Measurements from ENCODE around the gene LMX1B. TPM values are rescaled to one million over a fixed set of nuclear protein-coding genes. Genes with fewer than 3 reads are reported as not detected.
"Not testable (repeated sequence)": the region's sequence is repeated elsewhere in the genome, so short reads cannot be mapped to it uniquely, and the experiment has no call there.

The LMX1B gene
- total and polyA plus RNA-seq, 8 donors: 0.20 TPM; not detected in 7

DNA sequence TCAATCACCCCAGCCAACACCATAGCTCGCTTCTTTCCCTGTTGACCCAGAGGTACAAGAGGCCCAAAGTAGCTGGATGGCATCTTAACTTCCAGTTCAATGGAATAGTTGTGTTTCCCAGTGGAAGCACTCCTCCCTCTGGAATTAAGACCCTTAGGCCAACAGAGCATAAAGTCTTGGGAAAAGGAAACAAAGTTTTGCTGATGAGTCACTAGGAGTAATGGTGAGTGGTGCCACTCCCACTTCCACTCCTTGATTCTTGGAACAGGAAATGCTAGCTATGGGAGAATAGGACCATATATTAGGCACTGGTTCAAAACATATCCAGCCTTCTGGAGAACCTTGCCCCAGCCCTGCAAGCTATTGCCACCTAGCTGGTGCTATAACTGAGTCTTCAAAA, 44.7 kb upstream of the LMX1B start:
- TF ChIP-seq POLR2AphosphoS5 (IDR thresholded peaks at IDR 0.05): no peak
- TF ChIP-seq, protein P1, sequence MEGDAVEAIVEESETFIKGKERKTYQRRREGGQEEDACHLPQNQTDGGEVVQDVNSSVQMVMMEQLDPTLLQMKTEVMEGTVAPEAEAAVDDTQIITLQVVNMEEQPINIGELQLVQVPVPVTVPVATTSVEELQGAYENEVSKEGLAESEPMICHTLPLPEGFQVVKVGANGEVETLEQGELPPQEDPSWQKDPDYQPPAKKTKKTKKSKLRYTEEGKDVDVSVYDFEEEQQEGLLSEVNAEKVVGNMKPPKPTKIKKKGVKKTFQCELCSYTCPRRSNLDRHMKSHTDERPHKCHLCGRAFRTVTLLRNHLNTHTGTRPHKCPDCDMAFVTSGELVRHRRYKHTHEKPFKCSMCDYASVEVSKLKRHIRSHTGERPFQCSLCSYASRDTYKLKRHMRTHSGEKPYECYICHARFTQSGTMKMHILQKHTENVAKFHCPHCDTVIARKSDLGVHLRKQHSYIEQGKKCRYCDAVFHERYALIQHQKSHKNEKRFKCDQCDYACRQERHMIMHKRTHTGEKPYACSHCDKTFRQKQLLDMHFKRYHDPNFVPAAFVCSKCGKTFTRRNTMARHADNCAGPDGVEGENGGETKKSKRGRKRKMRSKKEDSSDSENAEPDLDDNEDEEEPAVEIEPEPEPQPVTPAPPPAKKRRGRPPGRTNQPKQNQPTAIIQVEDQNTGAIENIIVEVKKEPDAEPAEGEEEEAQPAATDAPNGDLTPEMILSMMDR (IDR thresholded peaks at IDR 0.05): no peak
- TF ChIP-seq POLR2A (IDR thresholded peaks at IDR 0.05): no peak
- TF ChIP-seq EP300 (IDR thresholded peaks at IDR 0.05): no peak
- peaks cover 0 to 33% (median 8%) of the 10 kb centered on the region in 3 donors for H3K27me3 ChIP-seq
- no peaks in the 10 kb centered on the region for H3K9me3 ChIP-seq
- intact Hi-C loops (cut with DNase I; ENCODE audit: low total_unique reads): no loop called here
- H3K27ac ChIP-seq: no peak overlapping the region
- no peak overlapping the region for H3K4me3 ChIP-seq
- 93 to 100% (median 100%) methylated on average over 1 of the region's 1 CpG for WGBS, 5 donors
- H3K4me1 ChIP-seq: no peaks in the 10 kb centered on the region
- no peak for DNase-seq
- no peaks in the 10 kb centered on the region for H3K36me3 ChIP-seq

DNA sequence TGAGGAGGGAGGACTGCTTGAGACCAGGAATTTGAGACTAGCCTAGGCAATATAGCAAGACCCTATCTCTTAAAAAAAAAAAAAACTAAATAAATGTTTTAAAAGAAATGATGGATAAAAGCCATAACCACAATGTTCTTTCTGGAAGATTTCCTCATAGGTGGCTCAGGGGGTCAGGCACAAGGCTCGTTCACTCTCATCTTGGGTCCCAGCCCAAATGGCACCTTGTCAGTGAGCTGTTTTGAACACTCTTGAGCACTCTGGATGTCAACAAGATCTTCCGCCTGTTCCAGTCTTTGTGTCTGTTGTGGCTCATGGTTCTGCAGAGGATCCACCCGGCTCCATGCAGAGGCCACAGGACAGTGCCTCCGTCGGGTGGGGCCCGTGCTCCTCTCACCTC, 35.7 kb upstream of the LMX1B start:
- Histone ChIP-seq H3K9me3 (no peaks in the 10 kb centered on the region), H3K36me3 (no peaks in the 10 kb centered on the region), H3K27ac (no peak overlapping the region), H3K4me1 (peaks cover 0 to 3% (median 0%) of the 10 kb centered on the region in 4 donors), H3K27me3 (peaks cover 0 to 50% (median 10%) of the 10 kb centered on the region in 3 donors), H3K4me3 (no peak overlapping the region)
- DNase-seq: no peak
- WGBS, 5 donors: 70 to 84% (median 72%) methylated on average over 5 to 6 of the region's 6 CpGs
- TF ChIP-seq POLR2A (IDR thresholded peaks at IDR 0.05) (no peak), EP300 (IDR thresholded peaks at IDR 0.05) (no peak), POLR2AphosphoS5 (IDR thresholded peaks at IDR 0.05) (no peak)
- TF ChIP-seq, protein P1 (IDR thresholded peaks at IDR 0.05): no peak
- intact Hi-C loops (cut with DNase I; ENCODE audit: low total_unique reads): no loop called here

DNA sequence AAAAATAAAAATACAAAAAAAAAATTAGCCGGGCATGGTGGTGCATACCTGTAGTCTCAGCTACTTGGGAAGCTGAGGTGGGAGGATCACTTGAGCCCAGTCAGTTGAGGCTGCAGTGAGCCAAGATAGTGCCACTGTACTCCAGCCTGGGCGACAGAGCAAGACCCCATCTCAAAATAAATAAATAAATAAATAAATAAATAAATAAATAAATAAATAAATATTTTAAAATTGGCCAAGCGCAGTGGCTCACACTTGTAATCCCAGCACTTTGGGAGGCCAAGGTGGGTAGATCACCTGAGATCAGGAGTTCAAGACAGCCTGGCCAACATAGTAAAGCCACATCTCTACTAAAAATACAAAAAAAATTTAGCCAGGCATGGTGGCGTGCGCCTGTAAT, 33.4 kb upstream of the LMX1B start:
- intact Hi-C loops (cut with DNase I; ENCODE audit: low total_unique reads); DNase-seq; H3K4me3 ChIP-seq; H3K27ac ChIP-seq; H3K4me1 ChIP-seq; H3K9me3 ChIP-seq; H3K36me3 ChIP-seq: not testable (repeated sequence)
- 75 to 97% (median 82%) methylated on average over 5 of the region's 5 CpGs for WGBS, 5 donors
- peaks cover 0 to 69% (median 18%) of the 10 kb centered on the region in 3 donors for H3K27me3 ChIP-seq

DNA sequence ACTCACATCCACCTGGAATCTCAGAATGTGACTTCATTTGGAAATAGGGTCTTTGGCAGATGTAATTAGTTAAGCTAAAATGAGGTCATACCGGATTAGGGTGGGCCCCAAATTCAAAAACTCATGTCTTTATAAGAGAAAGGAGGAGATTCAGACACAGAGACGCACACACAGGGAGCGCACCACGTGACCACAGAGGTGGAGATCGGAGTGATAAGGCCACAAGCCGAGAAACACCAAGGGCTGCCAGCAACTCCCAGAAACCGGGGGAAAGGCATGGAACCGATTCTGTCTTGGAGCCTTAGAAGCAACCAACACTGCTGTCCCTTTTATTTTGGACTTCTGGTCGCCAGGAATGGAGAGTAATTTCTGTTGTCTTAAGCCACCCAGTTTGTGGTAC, 31.8 kb upstream of the LMX1B start:
- DNase-seq: no peak
- Histone ChIP-seq H3K4me1 (peaks cover 0 to 7% (median 0%) of the 10 kb centered on the region in 4 donors), H3K36me3 (no peaks in the 10 kb centered on the region), H3K4me3 (no peak overlapping the region), H3K27ac (no peak overlapping the region), H3K9me3 (no peaks in the 10 kb centered on the region), H3K27me3 (peaks cover 0 to 80% (median 18%) of the 10 kb centered on the region in 3 donors)
- intact Hi-C loops (cut with DNase I; ENCODE audit: low total_unique reads): no loop called here
- WGBS, 5 donors: 32 to 47% (median 39%) methylated on average over 9 of the region's 9 CpGs
- TF ChIP-seq POLR2A (IDR thresholded peaks at IDR 0.05): no peak
- TF ChIP-seq POLR2AphosphoS5 (IDR thresholded peaks at IDR 0.05): no peak
- no peak for TF ChIP-seq EP300 (IDR thresholded peaks at IDR 0.05)
- TF ChIP-seq, protein P1 (IDR thresholded peaks at IDR 0.05): no peak

DNA sequence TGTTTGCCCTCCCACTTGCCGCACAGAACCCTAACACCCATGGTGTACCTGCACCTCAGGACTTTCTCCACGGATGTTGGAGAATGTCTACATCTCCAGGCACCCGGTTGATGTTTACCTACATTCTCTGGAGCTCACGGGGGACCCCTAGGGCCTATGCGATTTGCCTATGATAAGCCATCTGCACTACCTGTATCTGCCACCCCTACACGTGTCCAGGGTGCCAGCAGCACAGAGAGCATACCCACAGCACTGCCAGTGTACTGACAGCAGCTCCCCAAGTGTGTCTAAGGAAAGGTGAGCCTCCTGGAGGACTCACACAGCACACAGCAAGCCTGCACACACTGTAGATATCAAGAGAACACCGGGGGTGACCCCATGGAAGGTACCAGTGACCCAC, 31.3 kb upstream of the LMX1B start:
- DNase-seq: no peak
- 39 to 70% (median 50%) methylated on average over 7 of the region's 7 CpGs for WGBS, 5 donors
- H3K4me3 ChIP-seq: no peak overlapping the region
- H3K4me1 ChIP-seq: peaks cover 0 to 11% (median 1%) of the 10 kb centered on the region in 4 donors
- no peaks in the 10 kb centered on the region for H3K36me3 ChIP-seq
- H3K9me3 ChIP-seq: no peaks in the 10 kb centered on the region
- peaks cover 0 to 80% (median 18%) of the 10 kb centered on the region in 3 donors for H3K27me3 ChIP-seq
- TF ChIP-seq POLR2AphosphoS5 (IDR thresholded peaks at IDR 0.05): no peak
- TF ChIP-seq, protein P1 (IDR thresholded peaks at IDR 0.05): no peak
- TF ChIP-seq EP300 (IDR thresholded peaks at IDR 0.05): no peak
- TF ChIP-seq POLR2A (IDR thresholded peaks at IDR 0.05): no peak
- intact Hi-C loops (cut with DNase I; ENCODE audit: low total_unique reads): no loop called here
- H3K27ac ChIP-seq: no peak overlapping the region

Measured in stomach (tissue), 9 donors.